GM23248 (cell line): Measurements from ENCODE around the gene PARP16. TPM values are rescaled to one million over a fixed set of nuclear protein-coding genes. Genes with fewer than 3 reads are reported as not detected.

ENCODE experiments used
- DNase-seq: peaks from one replicate; pipeline ENCODE4 v3.0.0-alpha.2; 2015
- H2AFZ ChIP-seq: fragments of 200-600 bp; sonication (generic); 2 replicates; pipeline ENCODE4 v1.6.1; 2016; ENCODE audit warnings: antibody characterized with exemption
- H3F3A ChIP-seq: fragments of 200-600 bp; sonication (generic); 2 replicates; pipeline ENCODE4 v1.6.1; 2016; ENCODE audit warnings: mild to moderate bottlenecking, antibody characterized with exemption, mixed run types; ENCODE audit not compliant: insufficient read depth
- H3K27ac ChIP-seq: fragments of 200-600 bp; sonication (generic); 2 replicates; pipeline ENCODE4 v1.5.1; 2016; ENCODE audit warnings: mild to moderate bottlenecking
- H3K27me3 ChIP-seq: fragments of 200-600 bp; sonication (generic); replicated peaks from 2 replicates; pipeline ENCODE4 v1.6.1; 2016; ENCODE audit warnings: mild to moderate bottlenecking; ENCODE audit not compliant: insufficient read depth
- H3K36me3 ChIP-seq: fragments of 200-600 bp; sonication (generic); 2 replicates; pipeline ENCODE4 v1.6.1; 2016; ENCODE audit warnings: low read depth, mild to moderate bottlenecking
- H3K4me1 ChIP-seq: fragments of 200-600 bp; sonication (generic); 2 replicates; pipeline ENCODE4 v1.6.1; 2016; ENCODE audit warnings: mild to moderate bottlenecking; ENCODE audit not compliant: insufficient read depth
- H3K4me2 ChIP-seq: fragments of 200-600 bp; sonication (generic); one replicate; pipeline ENCODE4 v1.6.1; 2016; ENCODE audit warnings: mild to moderate bottlenecking; ENCODE audit not compliant: unreplicated experiment
- H3K4me3 ChIP-seq: fragments of 200-600 bp; sonication (generic); 2 replicates; pipeline ENCODE4 v1.5.1; 2016; ENCODE audit warnings: mild to moderate bottlenecking
- H3K79me2 ChIP-seq: fragments of 200-600 bp; sonication (generic); 2 replicates; pipeline ENCODE4 v1.6.1; 2016; ENCODE audit warnings: mild to moderate bottlenecking; ENCODE audit not compliant: insufficient read depth
- H3K9ac ChIP-seq: fragments of 200-600 bp; sonication (generic); 2 replicates; pipeline ENCODE4 v1.6.1; 2016; ENCODE audit warnings: mild to moderate bottlenecking
- H3K9me2 ChIP-seq: fragments of 200-600 bp; sonication (generic); 2 replicates; pipeline ENCODE4 v1.6.1; 2016; ENCODE audit warnings: mixed run types, mild to moderate bottlenecking, moderate library complexity; ENCODE audit not compliant: insufficient read depth
- H3K9me3 ChIP-seq: fragments of 200-600 bp; sonication (generic); one replicate; pipeline ENCODE4 v1.6.1; 2017; ENCODE audit warnings: low read depth
- H4K20me1 ChIP-seq: fragments of 200-600 bp; sonication (generic); 2 replicates; pipeline ENCODE4 v1.6.0; 2016; ENCODE audit not compliant: insufficient read depth
- EZH2 ChIP-seq: fragments of 200-600 bp; sonication (generic); IDR thresholded peaks from 2 replicates; pipeline ENCODE4 v1.6.1; 2018; ENCODE audit warnings: antibody characterized with exemption, mild to moderate bottlenecking; ENCODE audit not compliant: insufficient read depth, poor library complexity, severe bottlenecking
- EZH2phosphoT487 ChIP-seq: fragments of 200-600 bp; sonication (generic); IDR thresholded peaks from 2 replicates; pipeline ENCODE4 v1.6.1; 2018; ENCODE audit warnings: antibody characterized with exemption, moderate library complexity, mild to moderate bottlenecking, low read depth; ENCODE audit not compliant: insufficient read depth
- WGBS, 2 experiments: methylation state at CpG; one replicate each; pipeline ENCODE4 v1.1.6; 2015 to 2017; ENCODE audit warnings: low lambda C conversion rate in 2 of 2, low coverage in 1 of 2; ENCODE audit errors: missing lambda C conversion rate in 2 of 2; 5-methylcytosine and 5-hydroxymethylcytosine counted together
- in situ Hi-C: fragments of 300-500 bp; cut with MboI; formaldehyde crosslinking; loops from 2 replicates; pipeline ENCODE4 v1.15.0; 2020
- polyA plus RNA-seq: library from polyadenylated mRNA; unstranded; fragments of >200 nt; fragmentation: Nextera tagmentation; extraction: Ambion mirVana; gene quantifications from 2 replicates; pipeline ENCODE4 v1.2.1, GENCODE V29; 2016
- total RNA-seq: library from RNA; depleted of rRNA; stranded (reverse); fragments of >200 nt; shearing (Covaris generic); gene quantifications from 2 replicates; pipeline ENCODE4 v1.2.3, GENCODE V29; 2014

PARP16 gene
- total and polyA plus RNA-seq, 2 experiments from 2014 or later, result 5.6 to 7.7 TPM

DNA sequence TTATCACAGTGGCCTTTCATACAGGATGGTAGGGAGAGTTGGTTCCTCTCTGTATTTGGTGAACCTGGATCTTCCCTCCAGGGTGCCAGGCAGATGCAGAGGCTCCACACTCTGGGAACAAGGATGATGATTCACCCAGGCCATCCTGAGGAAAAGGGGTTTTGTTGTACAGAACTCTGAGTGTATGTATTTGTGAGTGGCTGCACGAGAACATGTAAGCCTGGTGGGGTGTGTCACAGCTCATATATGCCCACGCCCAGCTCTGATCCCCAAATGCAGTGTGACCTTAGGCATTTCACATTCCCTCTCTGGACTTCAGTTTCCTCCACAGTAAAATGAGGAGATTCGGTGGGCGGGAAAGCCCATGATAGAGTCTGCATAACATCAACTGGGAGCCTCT lies 63.8 kb downstream of the PARP16 start:
- Histone ChIP-seq H3F3A (no peaks in the 10 kb centered on the region), H3K4me2 (no peak overlapping the region), H3K9ac (no peak overlapping the region), H3K4me1 (no peaks in the 10 kb centered on the region), H3K27me3 (no peaks in the 10 kb centered on the region), H3K9me2 (no peaks in the 10 kb centered on the region), H2AFZ (no peak overlapping the region), H3K27ac (no peak overlapping the region), H3K9me3 (no peaks in the 10 kb centered on the region), H4K20me1 (no peaks in the 10 kb centered on the region), H3K79me2 (no peaks in the 10 kb centered on the region), H3K36me3 (no peaks in the 10 kb centered on the region), H3K4me3 (no peak overlapping the region)
- in situ Hi-C loops, result no loop called here
- no peak for TF ChIP-seq EZH2phosphoT487
- no peak for TF ChIP-seq EZH2
- WGBS, 2 experiments, result 83 to 84% methylated on average over 4 of the region's 4 CpGs
- no peak for DNase-seq

- Histone ChIP-seq H3K79me2 (no peaks in the 10 kb centered on the region), H4K20me1 (no peaks in the 10 kb centered on the region), H2AFZ (no peak overlapping the region), H3K27ac (no peak overlapping the region), H3K9ac (no peak overlapping the region), H3K9me2 (no peaks in the 10 kb centered on the region), H3K4me2 (no peak overlapping the region), H3K9me3 (no peaks in the 10 kb centered on the region), H3K4me1 (no peaks in the 10 kb centered on the region), H3F3A (no peaks in the 10 kb centered on the region), H3K36me3 (no peaks in the 10 kb centered on the region), H3K27me3 (no peaks in the 10 kb centered on the region), H3K4me3 (no peak overlapping the region)
- in situ Hi-C loops, result no loop called here
- 82 to 89% methylated on average over 2 of the region's 2 CpGs for WGBS, 2 experiments
- no peak for DNase-seq
- TF ChIP-seq EZH2phosphoT487, result no peak
- TF ChIP-seq EZH2, result no peak
Observed at GRCh38 chr15:65221697-65222096, 65.0 kb downstream of the PARP16 start.

DNA sequence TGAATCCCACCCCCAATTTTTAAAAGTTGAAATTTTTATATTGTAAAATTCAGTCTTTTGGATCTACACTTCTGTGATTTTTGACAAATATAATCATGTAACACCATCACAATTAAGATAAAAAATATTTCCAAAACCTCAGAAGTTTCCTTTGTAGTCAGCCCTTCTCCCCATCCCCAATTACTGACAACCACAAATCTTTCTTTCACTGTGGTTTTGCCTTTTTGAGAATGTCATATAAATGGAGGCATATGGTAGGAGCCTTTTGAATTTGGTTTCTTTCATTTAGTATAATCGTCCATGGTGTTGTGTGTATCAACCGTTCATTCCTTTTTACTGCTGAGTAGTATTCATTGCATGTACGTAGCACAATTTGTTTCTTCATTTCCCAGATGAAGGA lies 67.5 kb downstream of the PARP16 start:
- Histone ChIP-seq H3K4me1 (no peaks in the 10 kb centered on the region), H3F3A (no peaks in the 10 kb centered on the region), H3K27ac (no peak overlapping the region), H3K4me2 (no peak overlapping the region), H3K9me3 (no peaks in the 10 kb centered on the region), H3K9me2 (no peaks in the 10 kb centered on the region), H3K36me3 (no peaks in the 10 kb centered on the region), H3K79me2 (no peaks in the 10 kb centered on the region), H4K20me1 (no peaks in the 10 kb centered on the region), H3K4me3 (no peak overlapping the region), H2AFZ (no peak overlapping the region), H3K9ac (no peak overlapping the region), H3K27me3 (no peaks in the 10 kb centered on the region)
- no peak for TF ChIP-seq EZH2phosphoT487
- TF ChIP-seq EZH2, result no peak
- 90 to 93% methylated on average over 3 of the region's 3 CpGs for WGBS, 2 experiments
- in situ Hi-C loops, result no loop called here
- DNase-seq, result no peak

GRCh38 chr15:65217526-65218482 lies 68.9 kb downstream of the PARP16 start:
- Histone ChIP-seq H3K9me3 (no peaks in the 10 kb centered on the region), H2AFZ (no peak overlapping the region), H3K4me3 (no peak overlapping the region), H3K4me2 (no peak overlapping the region), H3K27ac (no peak overlapping the region), H3K9ac (no peak overlapping the region), H3K27me3 (no peaks in the 10 kb centered on the region), H3K9me2 (no peaks in the 10 kb centered on the region), H4K20me1 (no peaks in the 10 kb centered on the region), H3K36me3 (no peaks in the 10 kb centered on the region), H3K79me2 (no peaks in the 10 kb centered on the region), H3K4me1 (no peaks in the 10 kb centered on the region), H3F3A (no peaks in the 10 kb centered on the region)
- TF ChIP-seq EZH2, result no peak
- TF ChIP-seq EZH2phosphoT487, result no peak
- DNase-seq, result no peak
- WGBS, 2 experiments, result 48 to 49% methylated on average over 9 to 10 of the region's 10 CpGs
- in situ Hi-C loops, result no loop called here
